ENCODE results near the gene SMYD4. TPM values are rescaled to one million over a fixed set of nuclear protein-coding genes. Genes with fewer than 3 reads are reported as not detected.

SMYD4 gene
- total and polyA plus RNA-seq, 2 donors (not counting 1 experiment from before 2014, with no cell fraction given): 11.9 to 37.5 TPM

DNA sequence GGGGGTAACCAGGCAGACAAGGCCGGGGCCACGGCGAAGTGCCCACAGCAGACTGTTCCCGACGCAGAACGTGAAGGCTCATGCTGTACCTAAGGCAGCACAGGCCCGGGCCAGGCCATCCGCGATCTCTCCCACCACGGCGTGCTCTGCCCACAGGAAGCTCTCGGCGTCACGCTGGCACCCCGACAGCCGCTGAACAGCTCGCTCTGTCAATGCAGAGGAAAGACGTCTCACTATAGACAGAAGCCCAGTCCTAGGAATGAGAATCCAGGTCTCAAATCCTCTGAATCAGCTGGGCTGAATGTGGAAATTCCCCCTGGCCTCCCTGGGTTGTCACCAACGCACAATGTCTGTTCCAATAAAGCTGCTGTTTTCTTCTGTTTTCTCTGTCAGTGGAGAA lies 46.4 kb downstream of the SMYD4 start:
- no peaks in the 10 kb centered on the region for H3K27me3 Mint-ChIP-seq
- intact Hi-C loops (cut with micrococcal nuclease): loop anchor here (1.0 to 2.0 kb wide), 4 partner anchors 18 to 99 kb away; partner anchors contain the start of genes PRPF8 and SMYD4
- DNase-seq: no peak

GRCh38 chr17:1782171-1782567 lies 47.5 kb downstream of the SMYD4 start:
- Histone ChIP-seq H3K79me2 (ENCODE audit: control insufficient read depth, insufficient read depth, low read length) (no peaks in the 10 kb centered on the region), H3K36me3 (replicated peaks in 1 of 2; ENCODE audit: control extremely low read depth in 1 of 2, control insufficient read depth in 1 of 2, extremely low read depth in 1 of 2, insufficient read depth in 2 of 2, low read length in 1 of 2) (peaks cover 7 to 45% of the 10 kb centered on the region in 2 experiments), H3K4me2 (replicated peaks; ENCODE audit: low read depth, low read length, poor library complexity, severe bottlenecking) (peak overlapping the region; percentile 68), H3K4me1 (ENCODE audit: control insufficient read depth in 2 of 2, insufficient read depth in 2 of 2, low read length in 2 of 2) (peaks cover 27 to 30% of the 10 kb centered on the region in 2 donors), H3K9ac (ENCODE audit: low read length) (no peak overlapping the region), H4K20me1 (ENCODE audit: control insufficient read depth, insufficient read depth, low read length, poor library complexity, severe bottlenecking) (no peaks in the 10 kb centered on the region), H3K27me3 (replicated peaks in 1 of 4; ENCODE audit: control extremely low read depth in 1 of 4, control insufficient read depth in 3 of 4, insufficient read depth in 4 of 4, low read length in 3 of 4) (no peaks in the 10 kb centered on the region), H3K4me3 (ENCODE audit: control extremely low read depth in 1 of 5, extremely low read depth in 1 of 5, insufficient read depth in 1 of 5, low read depth in 2 of 5, low read length in 4 of 5) (no peak overlapping the region), H3K9me3 (ENCODE audit: control extremely low read depth in 1 of 3, control insufficient read depth in 2 of 3, insufficient read depth in 1 of 3, low read length in 2 of 3) (no peaks in the 10 kb centered on the region), H2AFZ (ENCODE audit: insufficient read depth, low read depth, low read length, poor library complexity, severe bottlenecking) (no peak overlapping the region), H3K27ac (ENCODE audit: low read length in 2 of 2) (peak overlapping the region; percentile 92 to 97)
- no peak for TF ChIP-seq EZH2 (IDR thresholded peaks at IDR 0.05; ENCODE audit: borderline replicate concordance, insufficient read depth, low read depth, low read length, poor library complexity, severe bottlenecking)
- TF ChIP-seq, protein P1, sequence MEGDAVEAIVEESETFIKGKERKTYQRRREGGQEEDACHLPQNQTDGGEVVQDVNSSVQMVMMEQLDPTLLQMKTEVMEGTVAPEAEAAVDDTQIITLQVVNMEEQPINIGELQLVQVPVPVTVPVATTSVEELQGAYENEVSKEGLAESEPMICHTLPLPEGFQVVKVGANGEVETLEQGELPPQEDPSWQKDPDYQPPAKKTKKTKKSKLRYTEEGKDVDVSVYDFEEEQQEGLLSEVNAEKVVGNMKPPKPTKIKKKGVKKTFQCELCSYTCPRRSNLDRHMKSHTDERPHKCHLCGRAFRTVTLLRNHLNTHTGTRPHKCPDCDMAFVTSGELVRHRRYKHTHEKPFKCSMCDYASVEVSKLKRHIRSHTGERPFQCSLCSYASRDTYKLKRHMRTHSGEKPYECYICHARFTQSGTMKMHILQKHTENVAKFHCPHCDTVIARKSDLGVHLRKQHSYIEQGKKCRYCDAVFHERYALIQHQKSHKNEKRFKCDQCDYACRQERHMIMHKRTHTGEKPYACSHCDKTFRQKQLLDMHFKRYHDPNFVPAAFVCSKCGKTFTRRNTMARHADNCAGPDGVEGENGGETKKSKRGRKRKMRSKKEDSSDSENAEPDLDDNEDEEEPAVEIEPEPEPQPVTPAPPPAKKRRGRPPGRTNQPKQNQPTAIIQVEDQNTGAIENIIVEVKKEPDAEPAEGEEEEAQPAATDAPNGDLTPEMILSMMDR (IDR thresholded peaks at IDR 0.05): no peak
- ChIA-PET POLR2A (interaction anchor here (0.6 to 3.8 kb wide), 7 partner anchors 11 to 179 kb away, joined by 3 to 59 read pairs (median 25); partner anchors contain the start of genes RPA1, SMYD4 and WDR81), CTCF (interaction anchor here (0.5 to 8.3 kb wide), 17 partner anchors 11 to 345 kb away, joined by 3 to 397 read pairs (median 10); partner anchors contain the start of genes RILP, SERPINF1 and WDR81)
- intact Hi-C loops (cut with micrococcal nuclease): loop anchor here (1.0 to 2.0 kb wide), 3 partner anchors 11 to 30 kb away; no protein-coding TSS in a partner anchor
- H3K4me1 Mint-ChIP-seq: peaks cover 28% of the 10 kb centered on the region
- ATAC-seq (ENCODE audit: low read depth) (no peak), DNase-seq (no peak)
- H3K27ac Mint-ChIP-seq: peak overlapping the region; percentile 98
- WGBS (ENCODE audit: insufficient coverage): 67% methylated on average over 3 of the region's 6 CpGs
- no peaks in the 10 kb centered on the region for H3K9me3 Mint-ChIP-seq (ENCODE audit: insufficient read depth)
- H3K4me3 Mint-ChIP-seq: peak overlapping the region; percentile 80
- H3K27me3 Mint-ChIP-seq: no peaks in the 10 kb centered on the region

More for the DNA sequence above, 46.4 kb downstream of the SMYD4 start:
- H3K79me2 ChIP-seq (ENCODE audit: control insufficient read depth, insufficient read depth, low read length): no peaks in the 10 kb centered on the region
- H4K20me1 ChIP-seq (ENCODE audit: control insufficient read depth, insufficient read depth, low read length, poor library complexity, severe bottlenecking): no peaks in the 10 kb centered on the region
- no peaks in the 10 kb centered on the region for H3K9me3 Mint-ChIP-seq (ENCODE audit: insufficient read depth)
- WGBS (ENCODE audit: insufficient coverage): 60% methylated on average over 18 of the region's 19 CpGs
- peaks cover 27 to 30% of the 10 kb centered on the region in 2 donors for H3K4me1 ChIP-seq (ENCODE audit: control insufficient read depth in 2 of 2, insufficient read depth in 2 of 2, low read length in 2 of 2)
- peaks cover 7 to 43% of the 10 kb centered on the region in 2 experiments for H3K36me3 ChIP-seq (replicated peaks in 1 of 2; ENCODE audit: control extremely low read depth in 1 of 2, control insufficient read depth in 1 of 2, extremely low read depth in 1 of 2, insufficient read depth in 2 of 2, low read length in 1 of 2)
- ATAC-seq (ENCODE audit: low read depth): no peak
- H3K27ac ChIP-seq (ENCODE audit: low read length in 2 of 2): peak overlapping the region; percentile 92 to 97
- peak overlapping the region in 1 of 5 experiments; percentile 15 for H3K4me3 ChIP-seq (ENCODE audit: control extremely low read depth in 1 of 5, extremely low read depth in 1 of 5, insufficient read depth in 1 of 5, low read depth in 2 of 5, low read length in 4 of 5)
- ChIA-PET POLR2A (interaction anchor here (0.5 to 3.8 kb wide), 12 partner anchors 12 to 523 kb away, joined by 3 to 59 read pairs (median 5); partner anchors contain the start of genes RPA1, SERPINF1, SLC43A2 and SMYD4), CTCF (interaction anchor here (0.5 to 8.3 kb wide), 32 partner anchors 8 to 216 kb away, joined by 3 to 397 read pairs (median 6); partner anchors contain the start of genes PRPF8, RILP, SERPINF1 and WDR81)
- no peaks in the 10 kb centered on the region for H3K9me3 ChIP-seq (ENCODE audit: control extremely low read depth in 1 of 3, control insufficient read depth in 2 of 3, insufficient read depth in 1 of 3, low read length in 2 of 3)
- TF ChIP-seq, protein P1 (IDR thresholded peaks at IDR 0.05): no peak
- no peak for TF ChIP-seq EZH2 (IDR thresholded peaks at IDR 0.05; ENCODE audit: borderline replicate concordance, insufficient read depth, low read depth, low read length, poor library complexity, severe bottlenecking)
- H3K4me2 ChIP-seq (replicated peaks; ENCODE audit: low read depth, low read length, poor library complexity, severe bottlenecking): peak overlapping the region; percentile 68
- H3K27ac Mint-ChIP-seq: peak overlapping the region; percentile 98
- H2AFZ ChIP-seq (ENCODE audit: insufficient read depth, low read depth, low read length, poor library complexity, severe bottlenecking): peak overlapping the region; percentile 33
- H3K4me3 Mint-ChIP-seq: peak overlapping the region; percentile 80
- no peaks in the 10 kb centered on the region for H3K27me3 ChIP-seq (replicated peaks in 1 of 4; ENCODE audit: control extremely low read depth in 1 of 4, control insufficient read depth in 3 of 4, insufficient read depth in 4 of 4, low read length in 3 of 4)
- H3K4me1 Mint-ChIP-seq: peaks cover 28% of the 10 kb centered on the region
- peak overlapping the region; percentile 16 for H3K9ac ChIP-seq (ENCODE audit: low read length)

Data from B cell (primary cell).